Muscle of leg (tissue), 11 donors: ENCODE measurements around the gene FBXL19. TPM values are rescaled to one million over a fixed set of nuclear protein-coding genes. Genes with fewer than 3 reads are reported as not detected.

ENCODE experiments used
- DNase-seq: peaks from one replicate; pipeline ENCODE4 v3.0.0; 2013
- H3K27ac ChIP-seq: one replicate; pipeline ENCODE4 v1.5.1; 2013; ENCODE audit warnings: mild to moderate bottlenecking, low read length, control low read depth
- H3K27me3 ChIP-seq: one replicate; pipeline ENCODE4 v1.6.1; 2013; ENCODE audit warnings: low read length; ENCODE audit not compliant: control insufficient read depth, insufficient read depth
- H3K36me3 ChIP-seq: one replicate; pipeline ENCODE4 v1.6.1; 2013; ENCODE audit warnings: low read length; ENCODE audit not compliant: control insufficient read depth, insufficient read depth
- H3K4me1 ChIP-seq: one replicate; pipeline ENCODE4 v1.6.1; 2013; ENCODE audit warnings: low read length; ENCODE audit not compliant: control insufficient read depth, insufficient read depth
- H3K4me3 ChIP-seq: one replicate; pipeline ENCODE4 v1.5.1; 2013; ENCODE audit warnings: low read length, control low read depth
- H3K9me3 ChIP-seq: replicated peaks from 2 replicates; pipeline ENCODE4 v1.6.1; 2013; ENCODE audit warnings: low read depth, low read length; ENCODE audit not compliant: control insufficient read depth
- WGBS: methylation state at CpG from one replicate; pipeline ENCODE4 v1.1.5; 2013; ENCODE audit warnings: missing lambda C conversion rate; ENCODE audit not compliant: insufficient coverage; 5-methylcytosine and 5-hydroxymethylcytosine counted together
- polyA plus RNA-seq, 8 donors: library from polyadenylated mRNA; unstranded; fragments of 120-200 nt; gene quantifications; one replicate each; pipeline versions ENCODE4 v1.2.1 to v1.2.3, GENCODE V29; 2013; ENCODE audit warnings: inconsistent platforms in 1 of 8, low replicate concordance in 1 of 8; ENCODE audit not compliant: insufficient read length in 8 of 8, insufficient read depth in 1 of 8
- total RNA-seq: library from RNA; stranded (reverse); fragments of 120-200 nt; gene quantifications from one replicate; pipeline ENCODE4 v1.2.4, GENCODE V29; 2013

Gene FBXL19
- total and polyA plus RNA-seq, 9 donors = 6.3 to 17.7 (median 11.1) TPM

DNA sequence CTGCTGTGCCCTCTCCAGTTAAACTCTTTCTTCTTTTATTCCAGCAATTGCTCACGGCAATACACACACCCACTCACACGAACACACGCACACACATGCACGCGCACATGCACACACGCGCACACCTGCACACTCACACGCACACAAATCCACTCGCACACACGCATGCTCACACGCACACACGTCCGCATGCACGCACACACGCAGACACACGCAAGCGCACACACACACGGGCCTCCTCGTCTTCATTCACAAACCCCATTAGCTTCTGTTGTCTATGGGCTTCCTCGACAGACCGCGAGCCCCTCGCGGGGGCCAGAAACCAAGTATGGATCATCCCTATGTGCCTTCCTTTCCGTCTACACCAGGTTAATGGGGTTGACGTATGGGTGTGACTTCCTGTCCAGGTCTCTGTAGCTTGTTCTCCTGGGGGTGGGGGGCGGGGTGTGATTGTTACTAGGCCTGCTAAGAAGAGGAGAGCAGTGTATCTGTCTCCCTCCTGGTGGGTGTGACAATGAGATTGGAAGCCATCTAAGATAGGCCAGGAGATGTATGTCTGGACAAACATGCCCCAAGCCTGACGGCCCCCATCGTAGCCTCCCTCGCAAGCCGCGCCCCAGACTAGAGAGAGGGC is 27.6 kb upstream of the FBXL19 start:
- peak; percentile 72 for DNase-seq
- Histone ChIP-seq H3K4me1 (peaks cover 46% of the 10 kb centered on the region), H3K36me3 (peaks cover 13% of the 10 kb centered on the region), H3K27me3 (no peaks in the 10 kb centered on the region), H3K27ac (peak overlapping the region; percentile 97), H3K4me3 (peak overlapping the region; percentile 51), H3K9me3 (no peaks in the 10 kb centered on the region)
- WGBS = 35% methylated on average over 20 of the region's 32 CpGs

DNA sequence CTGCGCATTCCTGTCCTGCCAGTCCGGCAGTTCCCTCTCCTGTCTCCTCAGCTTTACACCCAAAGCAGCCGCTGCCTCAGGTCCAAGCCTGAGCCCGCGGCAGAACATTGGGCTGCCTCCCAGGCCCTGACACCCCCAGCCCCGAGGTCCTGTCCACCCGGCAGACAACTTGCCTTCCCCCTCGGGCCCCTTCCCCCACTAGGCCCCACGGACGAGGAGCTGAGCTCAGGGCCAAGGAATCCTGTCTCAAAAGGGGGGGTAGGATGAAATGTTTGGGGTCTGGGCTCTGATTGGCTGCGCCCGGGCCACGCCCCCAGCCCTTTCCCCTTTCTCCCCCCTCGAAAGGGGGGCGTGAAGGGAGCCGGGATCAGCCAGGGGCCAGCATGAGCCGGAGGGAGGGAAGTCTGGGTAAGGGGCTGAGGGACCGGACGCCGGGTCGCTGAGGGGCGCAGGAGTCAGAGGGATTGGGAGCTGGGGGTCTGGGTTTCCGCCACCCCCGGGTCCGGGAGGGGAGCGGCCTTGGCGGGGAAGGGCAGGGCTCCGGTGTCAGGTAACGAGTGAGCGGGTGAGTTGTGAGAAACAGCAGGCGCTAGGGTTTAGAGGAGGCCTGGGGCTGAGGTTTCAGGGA is 27.0 kb upstream of the FBXL19 start, which contains the start of gene CTF1:
Gene CTF1 (plus strand): TSS at position 354 of the 628 bp plus-strand sequence. CDS start 30 bp downstream, at position 384.
- peaks cover 48% of the 10 kb centered on the region for H3K4me1 ChIP-seq
- peak within 1 kb of the TSS; percentile 97 for H3K27ac ChIP-seq

DNA sequence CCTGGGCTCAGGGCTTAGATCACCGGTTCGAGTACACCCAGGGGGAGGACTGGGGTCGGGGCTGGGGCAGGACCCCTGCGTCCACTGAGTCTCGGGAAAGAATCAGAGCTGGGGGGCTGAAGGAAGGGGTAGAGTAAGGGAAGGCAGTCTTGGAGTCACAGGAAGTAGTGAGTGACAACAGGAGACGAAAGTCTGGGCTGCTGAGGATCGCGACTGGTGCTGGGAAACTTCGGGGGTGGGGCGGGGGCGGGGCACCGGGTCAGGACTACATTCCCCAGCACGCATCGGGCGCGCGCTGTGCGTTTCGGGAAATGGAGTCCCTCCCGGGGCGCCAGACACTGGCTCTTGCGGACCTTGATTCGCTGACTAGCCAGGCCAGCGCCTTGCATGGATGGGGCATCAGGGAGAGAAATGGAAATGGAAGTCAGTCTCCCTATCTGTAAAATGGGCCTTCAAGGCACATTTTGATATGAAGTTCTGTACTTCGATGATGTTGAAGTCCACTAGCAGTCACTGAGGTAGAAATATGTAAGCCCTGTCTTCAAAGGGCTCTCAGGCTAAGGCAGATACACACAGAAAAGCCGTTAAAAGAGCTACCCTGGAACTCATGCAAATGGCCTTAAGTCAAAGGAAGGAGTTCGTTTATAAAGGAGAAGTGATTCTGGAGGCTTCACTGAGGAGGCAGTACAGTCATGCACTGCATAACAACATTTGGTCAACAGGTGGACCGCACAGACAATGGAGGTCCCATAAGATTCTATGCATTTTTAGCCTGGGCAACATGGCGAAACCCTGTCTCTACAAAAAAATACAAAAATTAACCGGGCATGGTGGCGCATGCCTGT is 26.3 kb upstream of the FBXL19 start:
- no peaks in the 10 kb centered on the region for H3K27me3 ChIP-seq
- peak; percentile 97 for DNase-seq
- H3K4me3 ChIP-seq = peak overlapping the region; percentile 51
- H3K9me3 ChIP-seq = no peaks in the 10 kb centered on the region
- peaks cover 6% of the 10 kb centered on the region for H3K36me3 ChIP-seq
- peak overlapping the region; percentile 97 for H3K27ac ChIP-seq
- peaks cover 53% of the 10 kb centered on the region for H3K4me1 ChIP-seq
- 15% methylated on average over 30 of the region's 31 CpGs for WGBS

More for the DNA sequence above, 27.0 kb upstream of the FBXL19 start, which contains the start of gene CTF1:
- peaks cover 10% of the 10 kb centered on the region for H3K36me3 ChIP-seq
- no peaks in the 10 kb centered on the region for H3K27me3 ChIP-seq
- no peaks in the 10 kb centered on the region for H3K9me3 ChIP-seq
- peak within 1 kb of the TSS; percentile 51 for H3K4me3 ChIP-seq
- WGBS = under 1% methylated on average over 20 of the region's 31 CpGs
- DNase-seq = peak; percentile 96

DNA sequence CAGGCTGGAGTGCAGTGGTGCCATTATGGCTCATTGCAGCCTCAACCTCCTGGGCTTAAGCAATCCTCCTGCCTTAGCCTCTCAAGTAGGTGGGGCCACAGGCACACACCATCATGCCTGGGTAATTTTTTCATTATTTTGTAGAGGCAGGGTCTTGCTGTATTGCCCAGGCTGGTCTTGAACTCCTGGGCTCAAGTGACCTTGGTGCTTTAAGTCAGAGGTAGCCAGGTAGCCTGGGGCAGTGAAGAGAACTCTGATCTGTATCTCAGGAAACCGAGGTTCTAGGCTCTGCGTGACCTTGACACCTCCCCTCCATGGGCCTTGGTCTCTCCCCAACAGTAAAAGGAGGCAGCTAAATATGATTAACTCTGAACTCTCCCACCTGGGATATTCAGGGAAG is 23.6 kb upstream of the FBXL19 start:
- Histone ChIP-seq H3K36me3 (peaks cover 2% of the 10 kb centered on the region), H3K27ac (no peak overlapping the region), H3K4me1 (peaks cover 55% of the 10 kb centered on the region), H3K27me3 (no peaks in the 10 kb centered on the region), H3K9me3 (no peaks in the 10 kb centered on the region), H3K4me3 (no peak overlapping the region)
- no CpG with 5 or more reads among the region's 2 CpGs for WGBS
- DNase-seq = no peak

DNA sequence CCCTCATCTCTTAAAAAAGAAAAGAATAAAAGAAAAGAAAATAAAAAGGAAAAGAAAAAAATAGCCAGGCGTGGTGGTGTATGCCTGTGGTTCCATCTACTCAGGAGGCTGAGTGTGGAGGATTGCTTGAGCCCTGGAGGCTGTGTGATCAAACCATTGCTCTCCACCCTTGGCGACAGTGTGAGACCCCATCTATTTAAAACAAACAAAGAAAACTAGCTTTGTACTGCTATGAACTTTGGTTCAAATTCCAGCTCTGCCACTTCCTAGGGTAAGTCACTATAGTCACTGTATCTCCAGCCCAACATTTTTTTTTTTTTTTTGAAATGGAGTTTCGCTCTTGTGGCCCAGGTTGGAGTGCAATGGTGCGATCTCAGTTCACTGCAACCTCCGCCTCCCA is 22.8 kb upstream of the FBXL19 start:
- Histone ChIP-seq H3K27me3 (no peaks in the 10 kb centered on the region), H3K4me3 (no peak overlapping the region), H3K27ac (no peak overlapping the region), H3K9me3 (no peaks in the 10 kb centered on the region), H3K4me1 (peaks cover 47% of the 10 kb centered on the region), H3K36me3 (peaks cover 2% of the 10 kb centered on the region)
- WGBS = no CpG with 5 or more reads among the region's 5 CpGs
- DNase-seq = no peak

DNA sequence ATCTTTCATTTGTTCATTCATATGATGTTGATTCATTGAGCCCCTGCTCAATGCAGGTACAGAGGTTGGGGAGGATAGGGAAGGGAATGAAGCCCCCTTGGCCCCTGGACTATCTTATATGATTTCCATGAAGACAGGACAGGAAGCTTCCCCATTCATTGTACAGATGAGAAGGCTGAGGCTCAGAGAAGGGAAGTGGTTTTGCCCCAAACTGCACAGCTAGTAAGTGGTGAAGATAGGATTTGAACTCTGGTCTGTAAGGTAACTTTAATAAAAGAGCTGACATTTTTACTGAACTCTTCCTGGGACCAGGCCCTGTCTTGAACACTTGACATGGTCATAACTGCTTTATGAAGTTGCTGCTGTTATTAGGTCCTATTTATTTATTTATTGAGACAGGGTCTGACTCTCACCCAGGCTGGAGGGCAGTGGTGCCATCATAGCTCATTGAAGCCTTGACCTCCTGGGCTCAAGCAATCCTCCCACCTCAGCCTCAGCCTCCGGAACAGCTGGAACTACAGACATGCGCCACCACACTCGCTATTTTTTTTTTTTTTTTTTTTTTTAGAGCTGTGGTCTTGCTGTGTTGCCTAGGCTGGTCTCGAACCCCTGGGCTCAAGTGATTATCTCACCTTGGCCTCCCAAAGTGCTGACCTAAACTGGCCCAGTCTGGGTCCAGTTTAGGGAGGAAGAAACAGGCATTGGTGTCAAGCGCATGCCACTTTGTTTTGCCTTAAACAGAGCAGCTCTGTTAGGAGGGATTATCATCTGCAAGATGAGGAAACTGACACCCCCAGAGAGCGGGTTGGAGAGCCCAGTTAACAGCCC is 22.0 kb upstream of the FBXL19 start:
- peak overlapping the region; percentile 80 for H3K27ac ChIP-seq

DNA sequence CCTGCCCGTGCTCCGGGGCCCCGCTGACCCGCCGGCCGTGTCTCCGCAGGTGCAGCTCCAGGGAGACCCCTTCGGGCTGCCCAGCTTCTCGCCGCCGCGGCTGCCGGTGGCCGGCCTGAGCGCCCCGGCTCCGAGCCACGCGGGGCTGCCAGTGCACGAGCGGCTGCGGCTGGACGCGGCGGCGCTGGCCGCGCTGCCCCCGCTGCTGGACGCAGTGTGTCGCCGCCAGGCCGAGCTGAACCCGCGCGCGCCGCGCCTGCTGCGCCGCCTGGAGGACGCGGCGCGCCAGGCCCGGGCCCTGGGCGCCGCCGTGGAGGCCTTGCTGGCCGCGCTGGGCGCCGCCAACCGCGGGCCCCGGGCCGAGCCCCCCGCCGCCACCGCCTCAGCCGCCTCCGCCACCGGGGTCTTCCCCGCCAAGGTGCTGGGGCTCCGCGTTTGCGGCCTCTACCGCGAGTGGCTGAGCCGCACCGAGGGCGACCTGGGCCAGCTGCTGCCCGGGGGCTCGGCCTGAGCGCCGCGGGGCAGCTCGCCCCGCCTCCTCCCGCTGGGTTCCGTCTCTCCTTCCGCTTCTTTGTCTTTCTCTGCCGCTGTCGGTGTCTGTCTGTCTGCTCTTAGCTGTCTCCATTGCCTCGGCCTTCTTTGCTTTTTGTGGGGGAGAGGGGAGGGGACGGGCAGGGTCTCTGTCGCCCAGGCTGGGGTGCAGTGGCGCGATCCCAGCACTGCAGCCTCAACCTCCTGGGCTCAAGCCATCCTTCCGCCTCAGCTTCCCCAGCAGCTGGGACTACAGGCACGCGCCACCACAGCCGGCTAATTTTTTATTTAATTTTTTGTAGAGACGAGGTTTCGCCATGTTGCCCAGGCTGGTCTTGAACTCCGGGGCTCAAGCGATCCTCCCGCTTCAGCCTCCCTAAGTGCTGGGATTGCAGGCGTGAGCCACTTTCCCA is 21.1 kb upstream of the FBXL19 start:
- H3K36me3 ChIP-seq = peaks cover 2% of the 10 kb centered on the region
- H3K27me3 ChIP-seq = no peaks in the 10 kb centered on the region
- H3K27ac ChIP-seq = peak overlapping the region; percentile 90
- peak; percentile 85 for DNase-seq
- H3K4me1 ChIP-seq = peaks cover 35% of the 10 kb centered on the region
- 7% methylated on average over 89 of the region's 99 CpGs for WGBS
- H3K4me3 ChIP-seq = peak overlapping the region; percentile 45
- H3K9me3 ChIP-seq = no peaks in the 10 kb centered on the region

More for the DNA sequence above, 22.0 kb upstream of the FBXL19 start:
- peak overlapping the region; percentile 45 for H3K4me3 ChIP-seq
- peaks cover 2% of the 10 kb centered on the region for H3K36me3 ChIP-seq
- H3K9me3 ChIP-seq = no peaks in the 10 kb centered on the region
- DNase-seq = no peak
- peaks cover 41% of the 10 kb centered on the region for H3K4me1 ChIP-seq
- H3K27me3 ChIP-seq = no peaks in the 10 kb centered on the region
- 31% methylated on average over 2 of the region's 6 CpGs for WGBS

DNA sequence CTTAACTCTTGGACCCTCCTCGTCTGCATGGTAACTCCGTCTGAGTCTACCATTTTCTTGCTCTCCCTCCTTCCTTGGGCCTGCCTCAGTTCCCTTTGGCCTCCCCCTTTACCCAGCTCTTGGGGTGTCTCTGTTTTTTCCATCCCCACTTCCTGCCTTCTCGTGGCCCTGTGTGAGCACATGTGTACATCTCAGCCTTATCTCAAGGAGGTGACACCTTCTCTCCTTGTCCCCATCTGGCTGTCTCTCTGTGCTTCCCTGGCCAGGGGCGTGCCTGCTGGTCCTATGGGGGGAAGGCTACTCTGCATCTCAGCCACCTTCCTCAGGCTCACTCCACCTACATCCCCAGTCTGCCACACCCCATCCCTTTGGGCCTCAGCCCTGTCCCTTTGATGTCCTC is 20.4 kb upstream of the FBXL19 start:
- Histone ChIP-seq H3K9me3 (no peaks in the 10 kb centered on the region), H3K27ac (peak overlapping the region; percentile 90), H3K27me3 (no peaks in the 10 kb centered on the region), H3K4me3 (no peak overlapping the region), H3K36me3 (peaks cover 2% of the 10 kb centered on the region), H3K4me1 (peaks cover 31% of the 10 kb centered on the region)
- 81% methylated on average over 4 of the region's 4 CpGs for WGBS
- DNase-seq = no peak

DNA sequence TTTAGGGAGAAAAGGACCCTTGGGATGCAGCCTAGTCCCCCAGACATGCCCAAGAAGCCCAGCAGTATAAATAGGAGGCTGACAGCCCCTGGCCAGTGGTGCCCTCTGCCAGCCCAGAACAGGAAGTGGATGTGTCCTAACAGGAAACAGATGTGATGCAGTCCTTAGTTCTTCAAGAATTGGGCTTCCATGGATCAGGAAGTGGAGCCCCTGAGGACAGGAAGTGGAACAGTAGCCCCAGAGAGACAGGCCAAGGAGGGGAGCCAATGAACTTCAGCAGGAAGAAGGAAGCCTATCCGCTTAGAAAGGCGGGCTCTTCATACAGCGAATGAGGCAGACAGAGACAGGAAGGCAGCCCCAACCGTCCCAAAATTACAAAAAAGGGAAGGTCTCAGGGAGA is 19.8 kb upstream of the FBXL19 start:
- no peaks in the 10 kb centered on the region for H3K27me3 ChIP-seq
- no peaks in the 10 kb centered on the region for H3K9me3 ChIP-seq
- peaks cover 2% of the 10 kb centered on the region for H3K36me3 ChIP-seq
- peak overlapping the region; percentile 90 for H3K27ac ChIP-seq
- DNase-seq = peak; percentile 85
- whole genome bisulfite sequencing = 83% methylated on average over 3 of the region's 4 CpGs
- no peak overlapping the region for H3K4me3 ChIP-seq
- H3K4me1 ChIP-seq = peaks cover 31% of the 10 kb centered on the region
